Aorta (tissue), 5 donors: ENCODE data around the gene PRDM7. TPM values are rescaled to one million over a fixed set of nuclear protein-coding genes. Genes with fewer than 3 reads are reported as not detected.

Source experiments
- ATAC-seq: fragments of 200-7000 bp; cut with Tn5 transposase; one replicate; pipeline ENCODE4 v1.9.1; 2022; ENCODE audit warnings: moderate library complexity; ENCODE audit not compliant: low FRiP score
- DNase-seq, 2 donors: peaks; one replicate each; pipeline ENCODE4 v3.0.0-alpha.2; 2020
- H3K27ac ChIP-seq, 2 donors: one replicate each; pipeline ENCODE4 v1.5.1; 2013; ENCODE audit warnings: low read length in 2 of 2, mild to moderate bottlenecking in 2 of 2, moderate library complexity in 2 of 2, control low read depth in 1 of 2, inconsistent platforms in 1 of 2, low read depth in 1 of 2
- H3K27me3 ChIP-seq, 2 donors: one replicate each; pipeline ENCODE4 v1.6.1; 2013; ENCODE audit warnings: control low read depth in 1 of 2, low read length in 1 of 2, mild to moderate bottlenecking in 1 of 2, moderate library complexity in 1 of 2; ENCODE audit not compliant: insufficient read depth in 2 of 2, control insufficient read depth in 1 of 2
- H3K36me3 ChIP-seq, 2 donors: one replicate each; pipeline ENCODE4 v1.6.1; 2013; ENCODE audit warnings: control low read depth in 1 of 2, low read length in 1 of 2, mild to moderate bottlenecking in 1 of 2; ENCODE audit not compliant: insufficient read depth in 2 of 2, control insufficient read depth in 1 of 2
- H3K4me1 ChIP-seq, 2 donors: one replicate each; pipeline ENCODE4 v1.6.1; 2013; ENCODE audit warnings: low read length in 2 of 2, control low read depth in 1 of 2, mild to moderate bottlenecking in 1 of 2, moderate library complexity in 1 of 2; ENCODE audit not compliant: insufficient read depth in 2 of 2, control insufficient read depth in 1 of 2
- H3K4me3 ChIP-seq, 2 donors: one replicate each; pipeline ENCODE4 v1.5.1; 2013; ENCODE audit warnings: low read length in 2 of 2, control low read depth in 1 of 2, mild to moderate bottlenecking in 1 of 2
- H3K9me3 ChIP-seq: one replicate; pipeline ENCODE4 v1.6.1; 2013; ENCODE audit warnings: mild to moderate bottlenecking, low read length; ENCODE audit not compliant: control insufficient read depth
- WGBS, 2 donors: extraction: QIAGEN DNeasy Blood & Tissue Kit; methylation state at CpG; one replicate each; pipeline ENCODE4 v1.1.7; 2013; 5-methylcytosine and 5-hydroxymethylcytosine counted together
- intact Hi-C, 2 donors: fragments of 100-400 bp; cut with DNase I; formaldehyde crosslinking; loops; one replicate each; pipeline versions ENCODE4 v1.14.2 to v1.15.0; 2022
- polyA plus RNA-seq, 2 donors: library from polyadenylated mRNA; stranded (reverse); fragments of 200-250 nt; gene quantifications; one replicate each; pipeline ENCODE4 v1.2.3, GENCODE V29; 2013
- total RNA-seq, 2 donors: library from RNA; stranded (reverse); fragmentation: NEBNext Ultra II Directional; extraction: Animal tissue kit (Norgen Biotek cat#: 25700); gene quantifications; one replicate each; pipeline ENCODE4 v1.2.1, GENCODE V29; 2021
- donor health status: healthy with polysubstance abuse.
- donor health status: Bipolar disorder and iron deficiency.
- donor health status: DM: no; HTN: no; CAD: no.
- donor health status: DM: no; HTN: no; CAD: no.
- donor health status: DM: yes; HTN: yes; CAD: no.

PRDM7 gene
- total and polyA plus RNA-seq, 4 donors = not detected

DNA sequence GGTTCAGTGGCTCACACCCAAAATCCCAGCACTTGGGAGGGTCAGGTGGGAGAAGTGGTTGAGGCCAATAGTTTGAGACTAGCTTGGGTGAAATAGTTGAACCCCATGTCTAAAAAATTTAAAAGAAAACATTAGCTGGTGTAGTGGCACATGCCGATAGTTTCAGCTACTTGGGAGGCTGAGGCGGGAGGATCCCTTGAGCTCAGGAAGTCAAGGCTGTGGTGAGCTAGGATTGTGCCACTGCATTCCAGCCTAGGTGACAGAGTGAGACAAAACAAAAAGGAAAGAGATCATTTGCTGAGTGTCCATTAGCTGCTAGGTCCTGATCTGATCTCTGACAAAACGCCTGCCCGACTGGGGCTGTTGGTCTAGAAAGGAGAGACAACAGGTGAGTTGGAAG, 43.7 kb downstream of the PRDM7 start:
- WGBS, 2 donors = 63 to 64% methylated on average over 4 of the region's 4 CpGs
- intact Hi-C loops = no loop called here

GRCh38 chr16:90032674-90033331, 44.3 kb downstream of the PRDM7 start:
- intact Hi-C loops = no loop called here
- H3K27me3 ChIP-seq = no peaks in the 10 kb centered on the region
- H3K36me3 ChIP-seq = peaks cover 4 to 5% of the 10 kb centered on the region in 2 donors
- no peak overlapping the region for H3K27ac ChIP-seq
- no peaks in the 10 kb centered on the region for H3K9me3 ChIP-seq
- 64 to 70% methylated on average over 8 of the region's 8 CpGs for WGBS, 2 donors
- no peak for DNase-seq
- H3K4me1 ChIP-seq = no peaks in the 10 kb centered on the region
- no peak overlapping the region for H3K4me3 ChIP-seq
- peak; percentile 5 for ATAC-seq

More for the DNA sequence above, 43.7 kb downstream of the PRDM7 start:
- H3K9me3 ChIP-seq = no peaks in the 10 kb centered on the region
- peaks cover 4 to 5% of the 10 kb centered on the region in 2 donors for H3K36me3 ChIP-seq
- H3K27me3 ChIP-seq = no peaks in the 10 kb centered on the region
- H3K4me3 ChIP-seq = no peak overlapping the region
- no peaks in the 10 kb centered on the region for H3K4me1 ChIP-seq
- ATAC-seq (no peak), DNase-seq (peak in 1 of 2 donors; percentile 45)
- no peak overlapping the region for H3K27ac ChIP-seq

DNA sequence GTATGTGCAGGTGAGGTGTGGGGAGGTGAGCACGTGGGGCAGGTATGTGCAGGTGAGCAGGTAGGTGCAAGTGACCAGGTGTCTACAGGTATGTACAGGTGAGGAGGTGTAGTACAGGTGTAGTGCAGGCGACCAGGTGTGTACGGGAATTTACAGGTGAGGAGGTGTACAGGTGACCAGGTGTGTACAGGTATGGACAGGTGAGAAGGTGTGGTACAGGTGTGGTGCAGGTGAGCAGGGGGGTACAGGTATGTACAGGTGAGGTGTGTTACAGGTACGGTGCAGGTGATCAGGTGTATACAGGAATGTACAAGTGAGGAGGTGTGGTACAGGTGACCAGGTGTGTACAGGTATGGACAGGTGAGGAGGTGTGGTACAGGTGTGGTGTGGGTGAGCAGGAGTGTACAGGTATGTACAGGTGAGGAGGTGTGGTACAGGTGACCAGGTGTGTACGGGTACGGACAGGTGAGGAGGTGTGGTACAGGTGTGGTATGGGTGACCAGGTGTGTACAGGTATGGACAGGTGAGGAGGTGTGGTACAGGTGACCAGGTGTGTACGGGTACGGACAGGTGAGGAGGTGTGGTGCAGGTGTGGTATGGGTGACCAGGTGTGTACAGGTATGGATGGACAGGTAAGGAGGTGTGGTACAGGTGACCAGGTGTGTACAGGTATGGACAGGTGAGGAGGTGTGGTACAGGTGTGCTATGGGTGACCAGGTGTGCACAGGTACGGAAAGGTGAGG, 45.0 kb downstream of the PRDM7 start:
- 86 to 87% methylated on average over 9 of the region's 9 CpGs for WGBS, 2 donors

DNA sequence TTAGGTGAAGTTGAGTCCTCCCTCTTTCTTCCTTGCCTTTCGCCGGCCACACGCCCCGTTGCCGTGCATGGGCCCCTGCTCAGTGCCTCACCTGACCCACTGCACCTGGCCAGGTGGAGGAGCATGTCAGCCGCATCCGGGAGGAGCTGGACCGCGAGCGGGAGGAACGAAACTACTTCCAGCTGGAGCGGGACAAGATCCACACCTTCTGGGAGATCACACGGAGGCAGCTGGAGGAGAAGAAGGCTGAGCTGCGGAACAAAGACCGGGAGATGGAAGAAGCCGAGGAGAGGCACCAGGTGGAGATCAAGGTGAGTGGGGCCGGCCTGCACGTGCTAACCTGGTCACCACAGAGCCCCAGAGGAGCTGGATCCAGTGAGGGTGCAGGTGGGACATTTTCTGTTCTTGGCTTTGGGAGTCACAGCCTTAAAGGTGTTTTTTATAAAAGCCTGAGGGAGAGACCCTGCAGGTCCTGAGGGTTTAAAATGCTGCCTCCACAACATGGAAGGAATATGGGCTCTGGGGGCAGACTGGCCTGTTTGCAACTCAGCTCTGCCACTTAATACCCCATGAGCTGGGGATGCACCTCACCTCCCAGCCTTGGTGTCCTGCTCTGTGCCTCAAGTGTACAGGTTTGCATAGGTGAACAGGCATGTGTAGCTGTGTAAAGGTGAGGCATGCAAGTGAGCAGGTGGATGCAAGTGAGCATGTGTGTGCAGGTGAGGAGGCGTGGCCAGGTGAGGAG, 45.8 kb downstream of the PRDM7 start:
- Histone ChIP-seq H3K27ac (no peak overlapping the region), H3K4me1 (no peaks in the 10 kb centered on the region), H3K27me3 (no peaks in the 10 kb centered on the region), H3K4me3 (no peak overlapping the region), H3K9me3 (no peaks in the 10 kb centered on the region), H3K36me3 (peaks cover 1 to 4% of the 10 kb centered on the region in 2 donors)
- WGBS, 2 donors = 90 to 96% methylated on average over 19 of the region's 19 CpGs
- no peak for DNase-seq
- intact Hi-C loops = no loop called here
- no peak for ATAC-seq

More for the DNA sequence above, 45.0 kb downstream of the PRDM7 start:
- H3K9me3 ChIP-seq = no peaks in the 10 kb centered on the region
- no peaks in the 10 kb centered on the region for H3K27me3 ChIP-seq
- H3K4me1 ChIP-seq = no peaks in the 10 kb centered on the region
- peaks cover 4 to 5% of the 10 kb centered on the region in 2 donors for H3K36me3 ChIP-seq
- intact Hi-C loops = no loop called here
- no peak for DNase-seq
- peak; percentile 68 for ATAC-seq
- no peak overlapping the region for H3K4me3 ChIP-seq
- H3K27ac ChIP-seq = no peak overlapping the region

DNA sequence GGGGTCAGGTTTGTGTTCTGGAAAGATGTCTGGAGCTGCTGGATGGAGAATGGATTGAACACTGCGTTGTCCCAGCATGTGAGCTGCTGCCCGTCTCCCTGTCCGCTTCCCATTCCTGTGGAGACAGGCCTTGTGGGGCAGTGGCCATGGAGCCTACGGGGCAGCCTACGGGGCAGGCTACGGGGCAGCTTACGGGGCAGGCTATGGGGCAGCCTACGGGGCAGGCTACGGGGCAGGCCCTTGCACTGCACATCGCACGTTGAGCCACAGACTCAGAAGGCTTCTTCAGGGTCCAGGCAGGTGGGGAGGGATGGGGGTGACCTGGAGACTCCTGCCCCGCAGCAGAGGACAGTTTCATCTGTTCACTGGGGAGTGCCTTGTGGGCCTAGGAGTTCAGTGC, 48.1 kb downstream of the PRDM7 start:
- DNase-seq (no peak), ATAC-seq (no peak)
- Histone ChIP-seq H3K4me1 (no peaks in the 10 kb centered on the region), H3K27me3 (no peaks in the 10 kb centered on the region), H3K9me3 (no peaks in the 10 kb centered on the region), H3K4me3 (no peak overlapping the region), H3K36me3 (no peaks in the 10 kb centered on the region), H3K27ac (no peak overlapping the region)
- 89 to 90% methylated on average over 12 of the region's 12 CpGs for WGBS, 2 donors
- intact Hi-C loops = loop anchor here in 1 of 2 donors (10.0 kb wide), 1 partner anchor 104 kb away; the partner anchor contains the start of gene TUBB3

DNA sequence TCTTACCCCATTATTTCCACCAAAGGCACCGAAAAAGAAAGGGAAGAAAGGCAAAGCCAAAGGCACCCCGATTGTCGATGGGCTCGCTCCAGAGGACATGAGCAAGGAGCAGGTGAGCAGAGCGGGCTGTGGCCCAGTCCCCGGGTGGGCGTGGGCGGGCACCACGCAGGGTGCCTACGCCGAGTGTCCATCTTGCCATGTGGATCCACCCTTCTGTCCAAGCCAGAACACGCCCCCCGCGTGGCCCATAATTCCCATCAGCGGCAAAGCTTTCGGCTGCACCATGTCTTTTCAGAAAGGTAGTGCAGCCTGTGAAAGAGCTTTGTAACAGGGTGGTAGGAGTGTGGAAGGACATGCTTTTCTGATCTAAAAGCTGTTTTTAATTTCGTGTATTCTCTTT, 49.5 kb downstream of the PRDM7 start:
- 93 to 96% methylated on average over 17 of the region's 17 CpGs for WGBS, 2 donors
- Histone ChIP-seq H3K27me3 (no peaks in the 10 kb centered on the region), H3K4me3 (no peak overlapping the region), H3K36me3 (no peaks in the 10 kb centered on the region), H3K9me3 (no peaks in the 10 kb centered on the region), H3K27ac (no peak overlapping the region), H3K4me1 (no peaks in the 10 kb centered on the region)
- no peak for ATAC-seq
- no peak for DNase-seq
- intact Hi-C loops = loop anchor here in 1 of 2 donors (10.0 kb wide), 1 partner anchor 103 kb away; the partner anchor contains the start of gene TUBB3

DNA sequence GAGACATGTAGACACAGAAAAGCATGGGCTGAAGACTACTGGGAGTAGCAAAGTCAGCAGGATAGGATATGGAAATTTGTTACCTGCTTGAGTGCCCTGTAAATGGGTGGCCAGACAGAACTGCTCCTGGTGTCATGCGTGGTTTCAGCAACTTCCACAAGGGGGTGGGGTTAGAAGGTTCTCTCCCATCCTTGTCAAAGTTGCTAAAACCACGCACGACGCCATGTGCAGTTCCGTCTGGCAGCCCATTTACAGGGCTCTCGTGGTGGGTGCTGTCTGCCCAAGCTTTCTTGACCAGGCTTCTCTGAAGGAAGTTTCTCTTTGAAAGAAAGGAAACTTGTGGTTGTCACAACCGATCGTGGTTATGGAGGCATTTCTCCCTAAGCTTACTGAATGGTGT, 51.0 kb downstream of the PRDM7 start:
- DNase-seq (no peak), ATAC-seq (no peak)
- H3K36me3 ChIP-seq = no peaks in the 10 kb centered on the region
- WGBS, 2 donors = 75 to 81% methylated on average over 8 of the region's 8 CpGs
- no peaks in the 10 kb centered on the region for H3K9me3 ChIP-seq
- H3K27ac ChIP-seq = no peak overlapping the region
- intact Hi-C loops = loop anchor here in 1 of 2 donors (10.0 kb wide), 1 partner anchor 101 kb away; the partner anchor contains the start of gene TUBB3
- H3K27me3 ChIP-seq = no peaks in the 10 kb centered on the region
- H3K4me1 ChIP-seq = no peaks in the 10 kb centered on the region
- H3K4me3 ChIP-seq = no peak overlapping the region

- Histone ChIP-seq H3K27me3 (no peaks in the 10 kb centered on the region), H3K36me3 (no peaks in the 10 kb centered on the region), H3K4me1 (no peaks in the 10 kb centered on the region), H3K4me3 (peak overlapping the region; percentile 60 to 91), H3K9me3 (no peaks in the 10 kb centered on the region), H3K27ac (peak overlapping the region in 1 of 2 donors; percentile 20)
- intact Hi-C loops = loop anchor here in 1 of 2 donors (10.0 kb wide), 1 partner anchor 98 kb away; the partner anchor contains the start of gene TUBB3
- ATAC-seq (peak; percentile 42), DNase-seq (no peak)
- 31 to 33% methylated on average over 7 of the region's 7 CpGs for WGBS, 2 donors
Measured at GRCh38 chr16:90023078-90023447, 54.1 kb downstream of the PRDM7 start.
